Activated T-helper 1 cell treated with anti-CD3 and anti-CD28 coated beads, Interleukin-12 subunit alpha, Interleukin-12 subunit beta, Interleukin-2, Interleukin-4 antibody, amounts not matched to agents 30 ng/mL and 10 ng/mL and 1 ng/mL, durations not matched to agents 14 hours and 24 hours and 36 hours (primary cell): Measurements from ENCODE around the gene TAS2R14. TPM values are rescaled to one million over a fixed set of nuclear protein-coding genes. Genes with fewer than 3 reads are reported as not detected.

Experiments used
- DNase-seq: peaks from one replicate; pipeline ENCODE4 v3.0.0; 2021; ENCODE audit warnings: low spot score
- H3K27ac Mint-ChIP-seq: one replicate; pipeline ENCODE4 v1.8.0; 2021; ENCODE audit warnings: mild to moderate bottlenecking, mixed read lengths
- H3K27me3 Mint-ChIP-seq: one replicate; pipeline ENCODE4 v1.8.0; 2022; ENCODE audit warnings: mild to moderate bottlenecking, moderate library complexity, mixed read lengths; ENCODE audit not compliant: insufficient read depth
- H3K36me3 Mint-ChIP-seq: one replicate; pipeline ENCODE4 v1.8.0; 2021; ENCODE audit warnings: low read depth, mixed read lengths
- H3K4me1 Mint-ChIP-seq: one replicate; pipeline ENCODE4 v1.8.0; 2021; ENCODE audit warnings: low read depth, mixed read lengths
- H3K4me3 Mint-ChIP-seq: one replicate; pipeline ENCODE4 v1.8.0; 2021; ENCODE audit warnings: mild to moderate bottlenecking, moderate library complexity, mixed read lengths
- H3K9me3 Mint-ChIP-seq: one replicate; pipeline ENCODE4 v1.8.0; 2021; ENCODE audit warnings: mixed read lengths
- intact Hi-C: fragments of 100-400 bp; cut with micrococcal nuclease; formaldehyde crosslinking; loops from one replicate; pipeline ENCODE4 v1.15.1; 2024
- total RNA-seq: library from RNA; stranded (reverse); gene quantifications from 2 replicates; pipeline ENCODE4 v1.2.3, GENCODE V29; 2022

Gene TAS2R14
- total RNA-seq, 1 donor from 2014 or later, result 2.8 TPM

DNA sequence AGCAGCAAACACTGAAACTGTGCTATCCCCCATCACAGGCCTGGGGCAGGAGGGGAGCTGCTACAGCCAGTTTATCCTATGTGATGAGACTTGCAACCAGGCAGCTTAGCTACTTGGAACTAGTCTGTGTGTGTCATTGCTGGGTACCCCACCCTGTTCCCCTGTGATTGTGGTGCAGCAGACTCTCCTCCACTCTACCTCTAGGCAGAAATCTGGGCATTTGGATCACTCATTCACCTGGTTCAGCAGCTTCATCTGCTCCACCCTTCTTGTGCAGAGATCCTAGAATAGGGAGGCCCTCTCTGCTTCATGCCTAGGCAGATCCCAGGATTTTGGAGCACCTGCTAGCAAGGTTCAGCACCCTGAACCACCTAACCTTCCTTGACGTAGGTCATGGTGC lies 38.5 kb downstream of the TAS2R14 start:
- intact Hi-C loops, result no loop called here
- Mint-ChIP-seq H3K27ac (no peak overlapping the region), H3K9me3 (peaks cover 32% of the 10 kb centered on the region), H3K4me1 (no peaks in the 10 kb centered on the region), H3K36me3 (peaks cover 2% of the 10 kb centered on the region), H3K4me3 (no peak overlapping the region), H3K27me3 (peaks cover 2% of the 10 kb centered on the region)
- no peak for DNase-seq

DNA sequence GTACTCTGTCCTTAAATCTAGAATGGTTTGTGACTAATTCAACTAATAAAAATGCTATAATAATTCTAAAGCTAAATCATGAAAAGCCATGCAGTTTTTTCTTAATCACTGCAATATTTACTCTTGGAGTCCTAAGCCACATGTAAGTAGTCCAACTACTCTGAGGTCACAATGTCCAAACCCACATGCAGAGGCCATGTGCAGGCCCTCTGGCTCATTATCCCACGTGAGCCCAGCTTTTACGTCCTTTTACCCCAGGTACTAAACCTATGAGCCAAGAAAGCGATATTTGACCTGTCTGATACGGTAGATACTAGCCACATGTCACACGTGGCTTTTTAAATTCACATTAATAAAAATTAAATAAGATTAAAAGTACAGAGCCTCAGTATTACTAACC lies 42.2 kb downstream of the TAS2R14 start:
- Mint-ChIP-seq H3K9me3 (peaks cover 2% of the 10 kb centered on the region), H3K4me1 (no peaks in the 10 kb centered on the region), H3K4me3 (no peak overlapping the region), H3K27ac (no peak overlapping the region), H3K36me3 (no peaks in the 10 kb centered on the region), H3K27me3 (no peaks in the 10 kb centered on the region)
- intact Hi-C loops, result no loop called here
- no peak for DNase-seq

DNA sequence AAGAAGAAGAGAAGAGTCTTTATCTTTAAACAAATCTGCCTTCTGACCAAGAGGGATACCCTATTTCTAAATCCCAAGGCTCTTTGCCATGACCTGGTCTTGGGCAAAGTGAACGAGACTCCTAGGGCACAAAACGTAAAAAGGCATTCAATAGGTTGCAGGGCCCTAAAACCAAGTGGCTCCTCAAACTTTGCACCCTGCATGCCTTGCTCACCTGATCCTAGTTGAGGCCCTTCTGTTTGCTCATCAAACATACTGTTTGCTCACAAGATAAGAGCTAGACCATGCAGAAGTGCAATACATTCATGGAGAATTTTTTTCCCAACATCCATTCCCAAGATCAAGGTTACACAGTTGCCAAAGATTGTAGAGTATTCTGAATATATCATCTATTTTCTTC lies 47.1 kb downstream of the TAS2R14 start:
- H3K4me3 Mint-ChIP-seq, result no peak overlapping the region
- H3K27me3 Mint-ChIP-seq, result no peaks in the 10 kb centered on the region

DNA sequence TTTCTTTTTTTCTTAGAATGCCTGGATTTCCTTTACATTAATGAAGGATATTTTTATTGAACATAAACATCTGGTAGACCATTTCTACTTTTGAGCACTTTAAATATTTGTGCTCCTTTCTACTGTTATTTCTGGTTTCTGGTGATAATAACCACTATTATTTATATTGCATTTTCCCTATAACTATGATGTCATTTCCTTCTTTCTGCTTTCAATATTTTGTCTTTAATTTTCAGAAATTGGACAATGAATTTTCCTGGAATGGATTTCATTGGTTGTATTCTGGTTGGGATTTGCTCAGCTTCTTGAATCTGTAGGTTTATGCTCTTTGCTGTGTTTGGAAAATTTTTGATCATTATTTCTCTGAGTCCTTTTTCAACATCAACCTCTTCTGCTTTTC lies 49.8 kb downstream of the TAS2R14 start:
- intact Hi-C loops, result no loop called here
- H3K9me3 Mint-ChIP-seq, result no peaks in the 10 kb centered on the region
- DNase-seq, result no peak
- H3K27me3 Mint-ChIP-seq, result no peaks in the 10 kb centered on the region
- no peak overlapping the region for H3K4me3 Mint-ChIP-seq
- no peak overlapping the region for H3K27ac Mint-ChIP-seq
- no peaks in the 10 kb centered on the region for H3K36me3 Mint-ChIP-seq
- H3K4me1 Mint-ChIP-seq, result no peaks in the 10 kb centered on the region

More for the DNA sequence above, 47.1 kb downstream of the TAS2R14 start:
- Mint-ChIP-seq H3K27ac (no peak overlapping the region), H3K4me1 (no peaks in the 10 kb centered on the region), H3K36me3 (no peaks in the 10 kb centered on the region), H3K9me3 (no peaks in the 10 kb centered on the region)
- intact Hi-C loops, result no loop called here
- DNase-seq, result no peak

Other genes starting within 250 kb of the TAS2R14 start
- gene YBX3, start 215.9 kb downstream of the TAS2R14 start, total RNA-seq, result 198 and 207 TPM in 2 replicates
- not detected in 2 replicates for gene TAS2R7, start 136.6 kb downstream of the TAS2R14 start, total RNA-seq
- gene TAS2R8, start 132.0 kb downstream of the TAS2R14 start, total RNA-seq, result not detected in 2 replicates
- not detected in 2 replicates for gene TAS2R9, start 129.1 kb downstream of the TAS2R14 start, total RNA-seq
- gene TAS2R10, start 112.9 kb downstream of the TAS2R14 start, total RNA-seq, result not detected in 2 replicates
- 1.9 and 3.6 TPM in 2 replicates for gene PRR4, start 89.8 kb downstream of the TAS2R14 start, total RNA-seq
- 18.4 and 19.6 TPM in 2 replicates for gene PRH1, start 55.0 kb downstream of the TAS2R14 start, total RNA-seq
- 0.96 TPM in 2 replicates for gene TAS2R13, start 29.7 kb downstream of the TAS2R14 start, total RNA-seq
- not detected in 2 replicates for gene PRH2, start 10.0 kb downstream of the TAS2R14 start, total RNA-seq
- gene TAS2R50, start 47.6 kb upstream of the TAS2R14 start, total RNA-seq, result 0.91 and 1.7 TPM in 2 replicates
- 2.1 TPM in 2 replicates for gene TAS2R20, start 59.0 kb upstream of the TAS2R14 start, total RNA-seq
- gene TAS2R19, start 83.4 kb upstream of the TAS2R14 start, total RNA-seq, result 3.6 and 4.3 TPM in 2 replicates
- 4.1 and 4.5 TPM in 2 replicates for gene TAS2R31, start 92.1 kb upstream of the TAS2R14 start, total RNA-seq
- 1.9 and 2.0 TPM in 2 replicates for gene TAS2R46, start 123.0 kb upstream of the TAS2R14 start, total RNA-seq
- 0.76 and 2.0 TPM in 2 replicates for gene TAS2R43, start 153.1 kb upstream of the TAS2R14 start, total RNA-seq
- 3.8 and 4.5 TPM in 2 replicates for gene TAS2R30, start 195.4 kb upstream of the TAS2R14 start, total RNA-seq
- gene SMIM10L1, start 231.9 kb upstream of the TAS2R14 start, total RNA-seq, result 10.4 and 11.3 TPM in 2 replicates
- not detected in 2 replicates for gene TAS2R42, start 247.7 kb upstream of the TAS2R14 start, total RNA-seq